NOMO-1 (cell line): ENCODE results near the gene GLRX5.

Experiments
- DNase-seq, 2 experiments: peaks; one replicate each; lab custom pipeline; 2025; ENCODE audit not compliant: unreplicated experiment in 2 of 2; lab: John Stamatoyannopoulos, UW

The GLRX5 gene

DNA sequence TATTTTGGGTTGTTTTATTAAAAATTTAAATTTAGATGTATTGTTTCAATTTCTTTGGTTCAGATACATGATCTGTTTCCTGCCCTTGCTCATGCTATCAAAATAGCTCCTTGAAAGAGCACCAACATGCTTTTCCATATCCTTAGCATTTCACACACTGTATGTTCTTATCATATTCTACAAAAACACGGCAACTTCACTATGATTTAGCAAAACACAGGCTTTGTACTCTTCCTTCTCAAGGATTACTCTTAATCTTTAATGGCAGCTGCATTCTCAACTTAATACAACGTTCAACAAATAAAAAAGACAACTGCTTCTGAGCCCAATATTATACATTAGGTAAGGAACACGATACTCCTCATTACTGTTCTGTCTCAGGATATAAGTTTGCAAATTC, 2.9 kb upstream of the GLRX5 start:
- DNase-seq = no peak

DNA sequence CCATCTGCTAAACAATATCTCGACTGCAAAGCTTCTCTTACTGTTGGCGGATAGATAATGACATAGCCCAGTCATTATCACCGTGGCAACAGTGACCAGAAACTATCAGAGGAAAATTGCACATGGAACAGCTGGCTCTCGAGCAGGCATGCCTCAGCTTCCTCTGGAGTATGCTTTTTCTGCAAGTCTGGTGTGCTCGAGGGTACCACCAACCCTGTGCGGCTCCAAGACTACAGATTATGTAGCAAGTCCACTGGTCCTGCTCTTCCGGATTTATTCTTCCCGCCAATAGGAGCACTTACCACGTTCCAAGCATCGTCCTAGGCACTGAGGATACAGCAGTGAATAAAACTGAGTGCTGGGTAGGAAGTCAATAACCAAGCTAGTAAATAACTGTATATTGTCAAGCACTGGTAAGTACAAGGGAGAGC, 1.4 kb upstream of the GLRX5 start:
- DNase-seq = peak in 1 of 2 experiments; percentile 35

DNA sequence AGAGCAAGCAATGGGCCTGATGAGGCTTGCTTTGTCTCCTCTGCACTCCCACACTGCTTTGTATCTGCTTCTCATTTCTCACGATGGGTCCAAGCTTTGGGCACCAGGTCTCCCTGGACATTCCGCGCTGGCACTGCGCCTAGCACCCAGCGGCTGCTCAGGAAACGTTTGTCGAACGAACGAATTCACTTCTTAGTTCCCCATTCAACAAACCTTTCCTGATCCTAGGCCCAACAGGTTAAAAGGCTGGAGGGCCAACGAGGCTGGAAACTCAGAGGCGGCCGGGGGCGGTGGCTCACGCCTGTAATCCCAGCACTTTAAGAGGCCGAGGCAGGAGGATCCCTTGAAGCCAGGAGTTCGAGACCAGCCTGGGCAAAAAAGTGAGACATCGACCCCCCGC, 1.0 kb upstream of the GLRX5 start:
- peak in 1 of 2 experiments; percentile 35 for DNase-seq

DNA sequence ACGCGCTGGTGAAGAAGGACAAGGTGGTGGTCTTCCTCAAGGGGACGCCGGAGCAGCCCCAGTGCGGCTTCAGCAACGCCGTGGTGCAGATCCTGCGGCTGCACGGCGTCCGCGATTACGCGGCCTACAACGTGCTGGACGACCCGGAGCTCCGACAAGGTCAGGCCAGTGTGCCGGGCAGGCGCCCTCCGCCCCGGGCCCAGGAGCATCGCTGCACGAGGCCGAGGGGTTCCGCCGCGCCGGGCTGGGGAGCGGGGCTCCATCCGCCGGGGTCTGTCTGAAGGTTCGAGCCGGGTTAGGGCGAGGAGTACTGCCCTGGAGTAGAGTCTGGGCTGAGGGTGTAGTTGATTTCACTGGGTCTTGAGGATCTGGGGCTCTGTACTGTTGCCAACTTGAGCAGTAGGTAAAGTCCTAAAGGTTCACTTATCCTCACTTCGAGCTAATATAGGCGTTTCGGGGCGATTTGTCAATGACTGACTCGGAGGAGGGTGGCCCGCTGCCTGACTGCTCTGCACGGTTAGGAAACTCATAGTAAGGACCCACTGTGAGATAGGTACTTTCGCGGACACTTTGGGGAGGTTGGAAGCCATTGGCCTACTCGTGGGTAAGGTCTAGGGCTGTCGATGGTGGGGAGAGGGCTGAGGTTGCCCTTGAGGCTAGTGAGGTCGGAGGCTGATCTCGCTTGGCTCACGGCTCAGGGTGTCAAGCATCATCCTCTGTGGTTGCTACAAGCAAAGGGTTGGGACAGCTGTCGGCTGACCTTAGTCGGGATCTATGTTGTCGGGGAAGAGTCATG, 574 bp downstream of the GLRX5 start:
- peak in 1 of 2 experiments; percentile 13 for DNase-seq

DNA sequence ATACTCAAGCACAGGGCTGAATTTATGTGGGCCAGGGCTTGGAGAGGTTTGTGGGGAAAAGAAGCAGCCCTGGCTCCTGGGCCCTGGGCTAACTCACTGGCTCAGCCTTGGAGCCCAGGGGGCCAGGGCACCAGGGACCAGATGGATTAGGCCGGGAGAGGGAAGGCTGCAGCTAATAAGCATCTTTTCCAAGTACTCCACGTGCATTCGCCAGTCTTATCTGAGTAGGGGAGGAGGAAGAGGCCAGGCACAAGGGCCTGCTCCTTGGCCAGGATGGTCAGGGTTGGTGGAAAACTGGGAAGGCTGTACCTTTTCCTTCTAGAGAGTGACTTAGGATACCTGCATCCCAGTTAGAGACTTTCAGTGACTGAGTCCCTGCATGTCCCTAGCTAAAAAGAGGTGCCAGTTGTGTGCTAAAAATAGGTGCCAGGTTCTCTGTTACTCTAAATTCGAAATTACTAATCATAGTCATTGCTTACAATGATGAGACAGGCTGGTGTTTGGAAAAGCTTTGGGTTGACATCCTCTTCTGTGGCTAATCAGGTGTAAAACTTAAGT, 1.3 kb downstream of the GLRX5 start:
- no peak for DNase-seq

DNA sequence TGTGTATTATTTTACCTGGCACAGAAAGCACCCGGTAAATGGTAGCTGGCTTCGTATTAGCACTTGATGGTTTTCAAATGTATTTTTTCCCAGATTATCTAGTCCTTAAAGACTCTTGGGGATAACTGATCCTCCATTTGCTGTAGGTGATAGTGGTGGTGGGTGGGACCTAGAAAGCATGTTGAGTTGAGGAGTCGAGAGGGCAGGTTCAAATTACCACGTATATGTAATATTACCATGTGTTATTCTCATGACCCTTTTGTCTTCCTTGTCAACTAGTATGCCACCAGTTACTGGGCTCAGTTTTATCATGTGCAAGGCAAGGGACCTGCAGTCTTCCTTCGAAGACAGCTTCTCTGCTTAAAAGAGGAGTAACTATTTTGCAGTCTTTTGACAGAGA, 1.8 kb downstream of the GLRX5 start:
- DNase-seq = no peak

DNA sequence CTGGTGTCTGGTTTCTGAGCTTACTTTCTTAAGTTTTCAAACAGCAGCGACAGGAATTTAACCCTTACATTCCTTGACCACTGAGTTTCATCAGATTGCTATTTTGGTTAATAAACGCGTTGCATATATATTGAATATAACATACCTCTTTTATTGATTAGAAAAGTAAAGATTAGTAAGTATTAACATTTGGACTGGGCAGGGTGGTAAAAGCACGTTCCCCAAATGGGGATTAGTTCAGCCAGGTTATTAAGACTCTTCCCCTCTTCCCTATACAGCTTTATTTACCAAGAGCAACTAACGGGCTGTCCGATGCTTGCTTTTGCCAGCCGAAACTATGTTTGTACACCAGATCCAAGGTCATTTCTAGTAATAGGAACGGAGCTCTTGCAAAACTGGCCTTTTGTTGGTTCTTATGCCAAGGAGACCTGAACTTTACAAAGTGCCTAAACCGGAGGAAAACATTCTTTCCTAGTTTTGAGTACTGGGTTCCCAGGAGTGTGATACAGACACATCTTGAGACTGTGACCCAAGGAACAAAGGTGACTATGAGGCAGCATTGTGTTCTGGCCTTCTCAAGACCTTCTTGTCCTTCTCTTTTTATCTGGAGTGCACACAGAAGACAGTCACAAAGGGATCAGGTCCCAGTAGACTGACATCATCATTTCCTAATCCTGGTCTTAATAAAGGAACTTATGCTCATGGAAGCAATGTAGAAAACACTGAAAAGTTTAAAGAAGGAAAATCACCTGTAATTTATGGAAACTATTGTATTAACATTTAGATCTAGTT, 2.6 kb downstream of the GLRX5 start:
- DNase-seq = no peak

DNA sequence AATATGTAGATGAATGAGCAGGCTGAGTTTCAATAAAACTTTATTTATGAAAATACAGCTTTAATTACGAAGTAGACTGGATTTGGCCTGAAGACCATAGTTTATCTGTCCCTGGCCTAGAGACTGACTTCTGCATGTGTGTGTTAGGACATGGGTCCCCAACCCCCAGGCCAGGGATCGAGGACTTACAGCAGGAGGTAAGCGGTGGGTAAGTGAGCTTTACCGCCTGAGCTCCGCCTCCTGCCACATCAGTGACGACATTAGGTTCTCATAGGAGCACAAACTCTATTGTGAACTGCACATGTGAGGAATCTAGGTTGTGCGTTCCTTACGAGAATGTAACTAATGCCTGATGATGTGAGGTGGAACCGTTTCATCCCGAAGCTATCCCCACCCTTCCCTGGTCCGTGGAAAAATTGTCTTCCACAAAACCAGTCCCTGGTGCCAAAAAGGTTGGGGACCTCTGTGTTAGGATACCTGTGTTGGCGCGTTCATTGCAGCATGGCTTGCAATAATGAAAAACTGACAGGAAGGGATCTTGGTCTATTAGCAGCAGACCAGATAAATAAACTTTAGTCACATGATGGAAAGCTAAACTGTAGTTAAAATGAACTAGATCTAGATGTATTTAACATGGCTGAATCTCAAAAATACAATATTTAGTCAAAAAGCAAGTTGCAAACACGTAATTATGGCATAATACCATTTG, 4.1 kb downstream of the GLRX5 start:
- no peak for DNase-seq

DNA sequence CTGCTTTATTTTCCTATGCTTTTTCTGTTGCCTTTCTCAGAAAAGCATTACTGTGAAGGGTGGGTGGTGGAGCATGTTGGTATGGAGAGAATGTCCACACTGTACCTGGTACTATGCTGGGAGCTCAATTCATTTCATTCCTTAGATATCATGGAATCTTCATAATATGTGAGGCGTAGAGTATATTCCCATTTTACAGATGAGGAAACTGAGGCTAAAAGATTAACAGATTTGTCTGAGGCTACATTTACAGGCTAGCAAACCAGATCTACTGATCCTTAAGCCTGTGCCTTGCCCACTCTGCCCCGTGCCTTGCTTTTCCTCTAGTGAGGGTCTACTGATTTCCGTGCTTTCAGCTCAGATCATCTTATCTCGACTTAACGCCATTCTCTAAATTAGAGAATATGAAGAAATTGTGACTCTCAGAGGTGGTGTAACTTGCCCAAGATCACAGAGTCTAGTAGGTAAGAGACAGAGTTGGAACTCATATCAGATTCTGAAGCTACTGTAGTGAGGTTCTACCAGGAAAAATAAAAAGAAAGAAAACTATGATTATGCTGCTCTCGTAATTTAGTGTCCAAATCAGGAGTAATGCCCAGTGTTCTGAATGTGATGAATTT, 5.5 kb downstream of the GLRX5 start:
- no peak for DNase-seq

DNA sequence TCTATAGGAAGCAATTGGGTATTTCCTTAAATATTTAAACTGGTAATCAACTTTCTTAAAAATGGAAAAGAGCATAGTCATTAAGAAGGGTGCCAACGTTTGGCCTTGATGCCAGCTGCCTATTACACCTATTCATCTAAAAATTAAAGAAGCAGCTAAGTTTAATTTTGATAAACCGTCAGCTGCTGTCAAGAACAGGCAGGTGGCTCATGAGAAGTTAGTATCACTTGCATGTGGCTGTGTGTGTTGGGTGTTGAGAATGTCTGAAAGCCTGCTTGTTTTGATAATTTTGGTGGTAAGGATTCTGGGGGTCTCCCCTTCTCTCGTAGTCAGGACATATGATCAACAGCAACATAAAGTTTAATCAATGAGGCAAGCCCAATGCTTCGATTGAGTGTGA, 6.5 kb downstream of the GLRX5 start:
- DNase-seq = no peak

DNA sequence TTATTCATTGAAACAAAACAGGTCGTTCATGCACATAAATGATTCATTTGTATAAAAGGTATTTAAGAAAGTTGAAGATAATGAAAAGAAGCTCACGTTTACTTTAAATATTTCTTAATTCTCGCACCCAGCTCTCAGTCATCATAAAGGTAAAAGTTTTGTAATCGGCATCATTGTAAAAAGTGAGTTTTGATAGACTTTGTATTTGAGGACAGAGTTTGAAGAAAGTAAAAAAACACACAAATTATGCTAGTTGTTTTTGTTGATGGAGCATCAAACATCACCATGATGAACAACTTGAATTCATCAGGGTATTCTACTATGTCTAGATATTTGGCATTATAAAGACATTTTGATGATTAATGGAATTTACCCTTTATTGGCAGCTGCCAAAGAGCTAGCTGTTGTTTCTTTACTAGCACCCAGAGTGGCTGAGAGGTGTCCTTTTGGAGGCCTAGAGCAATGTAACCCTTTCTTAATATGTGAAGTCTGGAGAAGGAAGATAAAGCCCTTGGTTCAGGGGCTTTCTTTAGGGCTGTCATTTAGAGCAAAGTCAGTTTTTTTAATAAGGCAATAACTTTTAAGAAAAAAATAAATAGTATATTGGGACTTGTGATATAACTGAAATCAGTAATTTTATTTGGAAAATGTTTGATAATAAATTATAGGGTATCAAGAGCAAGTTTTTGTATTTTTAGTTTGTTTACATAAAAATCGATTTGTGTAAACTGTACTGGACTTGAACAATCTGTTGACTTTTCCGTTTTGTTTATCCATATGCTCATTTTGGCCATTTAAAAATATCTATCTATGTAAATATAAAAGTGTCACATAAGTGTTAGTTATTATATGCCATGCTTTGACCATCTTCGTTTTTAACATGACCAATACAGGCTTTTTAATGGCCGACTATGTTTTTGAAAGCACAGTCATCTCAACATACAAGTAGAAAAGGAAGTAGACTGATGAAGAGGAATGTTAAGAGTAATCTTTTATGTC, 7.4 kb downstream of the GLRX5 start:
- DNase-seq = no peak

DNA sequence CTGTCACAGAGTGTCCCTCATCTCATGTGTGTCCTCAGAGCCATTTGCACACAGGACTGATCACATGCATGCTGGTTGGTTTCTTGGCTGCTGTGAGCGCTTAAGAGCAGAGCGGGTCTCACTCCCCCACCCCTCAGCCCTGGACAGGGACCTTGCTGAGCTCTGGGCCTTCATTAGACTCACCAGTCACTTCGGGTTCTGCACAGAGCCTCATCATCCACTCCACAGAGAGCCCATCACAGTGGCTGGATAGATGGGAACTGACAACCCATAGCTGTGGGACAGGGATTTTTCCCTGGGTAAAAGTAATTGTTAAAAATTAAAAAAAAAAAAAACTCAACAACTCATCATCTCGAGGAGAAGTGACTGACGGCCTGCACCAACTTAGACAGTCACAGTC, 8.2 kb downstream of the GLRX5 start:
- DNase-seq = no peak

DNA sequence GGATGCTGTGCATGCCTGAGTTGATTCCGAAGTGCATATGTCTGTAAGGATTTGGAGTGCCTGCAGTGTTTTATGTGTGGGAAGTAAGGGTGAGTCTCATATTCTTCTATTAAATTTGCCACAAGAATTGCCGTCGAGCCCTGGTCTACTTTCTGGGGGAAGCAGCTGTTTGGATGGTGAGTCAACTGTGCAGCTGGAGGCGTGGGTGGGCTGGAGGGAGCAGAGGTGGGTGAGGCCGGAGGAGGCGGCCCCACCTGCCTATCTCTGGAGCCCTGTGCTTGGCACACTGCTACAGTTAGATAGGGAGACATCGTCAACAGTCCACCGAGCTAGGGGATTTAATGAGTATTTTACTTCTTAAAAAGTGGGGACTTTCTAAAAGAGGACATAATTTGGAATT, 9.7 kb downstream of the GLRX5 start:
- DNase-seq = no peak

DNA sequence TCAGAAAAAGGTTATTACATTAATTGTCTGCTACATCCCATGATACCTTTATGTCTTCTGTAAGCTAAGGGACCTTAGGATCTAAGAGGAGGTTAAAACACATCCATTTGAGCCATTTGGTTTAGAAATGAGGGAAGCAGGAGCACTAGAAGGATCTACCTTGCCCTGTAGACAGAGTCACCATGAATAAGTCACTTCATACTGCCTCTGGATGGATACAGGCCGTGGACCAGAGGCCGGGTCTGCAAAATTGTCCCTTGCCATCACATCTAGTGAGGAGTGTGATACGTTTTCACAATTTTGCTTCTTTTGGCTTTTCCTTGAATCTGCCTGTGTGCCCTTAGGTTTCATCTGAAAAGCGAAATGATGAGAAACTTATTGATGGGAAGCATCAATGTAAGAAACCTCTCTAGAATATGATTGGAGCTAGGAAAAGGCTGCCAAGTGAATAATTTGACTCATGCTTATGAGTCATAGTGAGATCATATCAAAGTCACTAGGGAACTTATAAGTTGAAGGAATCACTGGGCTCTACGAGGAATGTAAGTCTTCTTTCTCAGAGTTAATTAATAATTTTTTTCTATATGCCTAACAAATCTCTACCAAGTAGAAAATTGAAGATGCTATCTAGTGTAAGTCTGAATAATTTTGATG, 10.8 kb downstream of the GLRX5 start:
- no peak for DNase-seq

DNA sequence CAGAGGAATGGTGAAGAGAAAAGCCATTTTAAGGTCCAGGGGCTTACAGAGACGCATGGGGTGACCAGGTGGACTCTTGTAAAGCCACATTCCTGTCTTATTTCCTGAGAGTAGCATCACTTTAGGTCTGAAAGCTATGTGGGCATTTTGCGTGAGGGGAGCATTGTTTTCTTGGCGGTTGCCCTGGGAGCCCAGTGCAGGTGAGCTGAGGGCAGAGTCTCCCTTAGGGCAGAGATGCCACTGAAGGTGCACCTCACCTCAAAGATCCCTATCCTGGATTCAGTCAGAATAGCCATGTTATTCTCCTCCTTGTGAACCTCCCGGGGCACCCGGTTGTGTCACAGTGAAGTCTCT, 12.4 kb downstream of the GLRX5 start:
- no peak for DNase-seq

DNA sequence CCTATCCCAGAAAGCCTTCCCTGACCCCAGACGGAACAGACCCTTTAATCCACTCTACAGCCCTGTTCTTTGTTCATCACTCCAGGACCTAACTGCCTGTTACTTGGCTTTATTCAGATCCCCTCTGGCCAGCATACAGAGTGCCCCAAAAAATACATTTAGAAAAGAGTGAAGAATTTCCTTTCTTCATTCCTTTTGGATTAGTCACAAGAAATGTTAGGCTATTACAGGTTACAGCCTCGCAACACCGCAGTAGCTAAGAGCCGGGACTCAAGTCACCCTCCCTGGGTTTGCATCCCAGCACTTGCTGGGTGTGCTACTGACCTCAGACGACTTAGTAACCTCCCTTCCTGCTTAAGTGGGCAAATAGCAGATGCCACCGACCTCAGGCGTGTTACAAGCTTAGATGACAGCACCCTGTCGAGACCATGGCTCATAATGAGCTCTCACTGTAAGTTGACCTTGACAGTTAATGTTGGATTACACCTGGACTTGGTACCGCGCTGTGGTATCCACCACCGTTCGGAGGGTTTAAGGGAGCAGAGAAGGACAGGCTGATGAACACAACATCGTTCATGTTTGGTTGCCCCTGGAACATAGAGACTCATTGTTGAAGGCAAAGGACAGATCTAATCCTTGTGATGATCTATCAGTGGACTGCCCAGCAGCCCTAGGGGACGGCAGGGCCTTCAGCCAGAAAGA, 12.9 kb downstream of the GLRX5 start:
- no peak for DNase-seq

DNA sequence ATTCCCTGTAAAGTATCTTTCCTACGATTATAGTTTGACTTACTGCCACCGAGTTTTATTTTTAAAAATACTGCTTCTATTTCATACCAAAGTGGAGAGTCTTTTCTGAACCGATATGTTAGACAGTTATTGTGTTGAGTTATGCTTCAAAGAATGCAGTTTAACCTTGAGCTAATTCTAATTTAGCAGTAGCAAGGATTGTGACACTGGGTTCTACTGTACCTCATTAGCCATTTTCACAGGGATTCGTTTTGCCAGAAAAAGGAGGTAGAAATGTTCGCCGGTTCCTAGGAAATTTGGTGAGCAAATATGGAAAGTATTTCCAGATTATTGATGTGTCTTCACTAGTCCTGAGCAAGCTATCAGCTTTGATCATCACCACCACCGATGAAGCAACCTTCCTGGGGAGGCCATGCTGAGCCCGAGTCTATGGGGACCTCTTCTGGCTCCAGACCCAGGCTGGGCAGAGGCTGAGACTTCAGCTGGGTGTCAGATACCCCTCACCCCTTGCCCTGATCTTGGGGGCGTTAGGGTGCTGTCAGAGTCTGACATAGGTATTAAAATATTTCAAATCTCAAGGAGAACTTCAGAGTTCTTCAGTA, 13.6 kb downstream of the GLRX5 start:
- DNase-seq = no peak
